Immature natural killer cell (primary cell): Measurements from ENCODE around the gene CRY2. TPM values are rescaled to one million over a fixed set of nuclear protein-coding genes. Genes with fewer than 3 reads are reported as not detected.
A peak's percentile ranks its signal among the peaks of the same experiment; 100 is the strongest.

ENCODE experiments used
- DNase-seq, 3 donors: peaks; one replicate each; pipeline ENCODE4 v3.0.0; 2022; ENCODE audit warnings: mixed read lengths in 1 of 3
- H3K27ac Mint-ChIP-seq, 6 donors: one replicate each; pipeline ENCODE4 v1.8.0; 2020; ENCODE audit warnings: mixed read lengths in 6 of 6, mild to moderate bottlenecking in 5 of 6, inconsistent platforms in 4 of 6, moderate library complexity in 3 of 6
- H3K27me3 Mint-ChIP-seq, 3 donors: one replicate each; pipeline ENCODE4 v1.8.0; 2020 to 2021; ENCODE audit warnings: low read depth in 3 of 3, mild to moderate bottlenecking in 3 of 3, mixed read lengths in 3 of 3, moderate library complexity in 3 of 3, inconsistent platforms in 1 of 3
- H3K36me3 Mint-ChIP-seq, 3 donors: one replicate each; pipeline ENCODE4 v1.8.0; 2020; ENCODE audit warnings: mixed read lengths in 3 of 3, inconsistent platforms in 2 of 3, mild to moderate bottlenecking in 2 of 3
- H3K4me1 Mint-ChIP-seq, 2 donors: one replicate each; pipeline ENCODE4 v1.8.0; 2020; ENCODE audit warnings: inconsistent platforms in 2 of 2, mild to moderate bottlenecking in 2 of 2, mixed read lengths in 2 of 2, moderate library complexity in 1 of 2
- H3K4me3 Mint-ChIP-seq, 5 donors: one replicate each; pipeline ENCODE4 v1.8.0; 2020; ENCODE audit warnings: mild to moderate bottlenecking in 5 of 5, mixed read lengths in 5 of 5, inconsistent platforms in 3 of 5, moderate library complexity in 3 of 5
- H3K9me3 Mint-ChIP-seq, 6 donors: one replicate each; pipeline ENCODE4 v1.8.0; 2020; ENCODE audit warnings: mild to moderate bottlenecking in 6 of 6, mixed read lengths in 6 of 6, inconsistent platforms in 4 of 6, moderate library complexity in 3 of 6
- polyA plus RNA-seq, 3 donors: library from polyadenylated mRNA; unstranded; fragments of 300-500 nt; fragmentation: Illumina TruSeq; gene quantifications; one replicate each; pipeline ENCODE4 v1.2.3, GENCODE V29; 2021

Gene CRY2
- polyA plus RNA-seq, 3 donors from 2014 or later, result 16.5 to 32.7 (median 20.8) TPM

DNA sequence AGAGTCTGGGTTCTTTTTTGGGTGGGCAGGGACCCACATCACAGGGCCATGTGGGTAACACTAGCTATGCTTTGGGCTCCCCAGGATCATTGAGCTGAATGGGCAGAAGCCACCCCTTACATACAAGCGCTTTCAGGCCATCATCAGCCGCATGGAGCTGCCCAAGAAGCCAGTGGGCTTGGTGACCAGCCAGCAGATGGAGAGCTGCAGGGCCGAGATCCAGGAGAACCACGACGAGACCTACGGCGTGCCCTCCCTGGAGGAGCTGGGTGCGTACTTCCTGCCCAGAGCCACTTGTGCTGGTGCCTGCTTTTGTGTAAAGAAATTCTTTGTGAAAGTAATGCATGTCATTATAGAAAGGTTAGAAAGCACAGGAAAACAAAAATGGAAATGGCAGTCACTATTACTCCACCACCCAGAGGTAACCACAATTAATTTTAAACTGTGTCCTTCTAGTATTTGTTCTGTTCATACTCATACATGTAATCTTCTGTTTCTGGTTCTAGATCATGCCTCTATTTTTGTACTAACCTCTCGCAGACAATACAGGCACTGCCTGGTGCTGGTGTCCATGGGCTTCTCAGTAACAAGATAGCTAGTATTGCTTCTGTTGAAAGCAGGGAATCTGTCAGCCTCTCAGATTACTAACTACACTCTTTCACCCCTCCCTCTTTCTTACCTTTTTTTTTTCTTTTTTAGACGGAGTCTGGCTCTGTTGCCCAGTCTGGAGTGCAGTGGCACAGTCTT, 13.7 kb downstream of the CRY2 start:
- no peak for DNase-seq
- H3K9me3 Mint-ChIP-seq, result no peaks in the 10 kb centered on the region
- H3K36me3 Mint-ChIP-seq, result peaks cover 35 to 63% (median 39%) of the 10 kb centered on the region in 3 donors
- H3K27ac Mint-ChIP-seq, result no peak overlapping the region
- peaks cover 0 to 7% of the 10 kb centered on the region in 2 donors for H3K4me1 Mint-ChIP-seq
- no peak overlapping the region for H3K4me3 Mint-ChIP-seq
- H3K27me3 Mint-ChIP-seq, result peaks cover under 1 to 2% (median 2%) of the 10 kb centered on the region in 3 donors

DNA sequence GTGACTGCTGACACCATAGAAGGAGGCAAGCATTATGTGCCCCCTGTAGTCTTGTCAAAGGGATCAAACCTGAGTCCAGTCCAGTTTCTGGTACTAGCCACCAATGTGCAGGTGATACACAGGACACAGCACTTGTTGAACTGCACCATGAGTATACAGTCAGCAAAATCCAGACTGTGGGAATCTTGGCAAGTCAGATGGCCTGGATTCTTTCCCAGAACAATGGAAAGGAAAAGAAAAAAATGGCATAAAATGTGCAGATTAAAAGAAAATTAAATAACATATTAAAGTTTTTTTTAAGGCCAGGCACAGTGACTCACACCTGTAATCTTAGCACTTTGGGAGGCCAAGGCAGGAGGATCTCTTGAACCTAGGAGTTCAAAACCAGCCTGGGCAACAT, 16.8 kb downstream of the CRY2 start:
- DNase-seq, result no peak
- no peaks in the 10 kb centered on the region for H3K4me1 Mint-ChIP-seq
- peaks cover 0 to 1% (median 0%) of the 10 kb centered on the region in 6 donors for H3K9me3 Mint-ChIP-seq
- peaks cover 35 to 67% (median 39%) of the 10 kb centered on the region in 3 donors for H3K36me3 Mint-ChIP-seq
- no peak overlapping the region for H3K4me3 Mint-ChIP-seq
- no peak overlapping the region for H3K27ac Mint-ChIP-seq
- H3K27me3 Mint-ChIP-seq, result peaks cover 2 to 5% (median 2%) of the 10 kb centered on the region in 3 donors

DNA sequence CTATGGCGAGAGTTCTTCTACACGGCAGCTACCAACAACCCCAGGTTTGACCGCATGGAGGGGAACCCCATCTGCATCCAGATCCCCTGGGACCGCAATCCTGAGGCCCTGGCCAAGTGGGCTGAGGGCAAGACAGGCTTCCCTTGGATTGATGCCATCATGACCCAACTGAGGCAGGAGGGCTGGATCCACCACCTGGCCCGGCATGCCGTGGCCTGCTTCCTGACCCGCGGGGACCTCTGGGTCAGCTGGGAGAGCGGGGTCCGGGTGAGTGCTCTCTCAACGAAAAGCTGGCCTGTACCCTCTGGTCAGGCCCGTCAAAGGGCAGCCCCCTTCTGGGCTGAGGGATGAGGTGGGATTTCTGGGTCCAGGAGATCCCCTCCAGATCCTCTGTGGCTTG, 22.3 kb downstream of the CRY2 start:
- H3K27ac Mint-ChIP-seq, result no peak overlapping the region
- no peaks in the 10 kb centered on the region for H3K4me1 Mint-ChIP-seq
- no peak for DNase-seq
- H3K36me3 Mint-ChIP-seq, result peaks cover 16 to 59% (median 27%) of the 10 kb centered on the region in 3 donors
- H3K9me3 Mint-ChIP-seq, result peaks cover 0 to 1% (median 0%) of the 10 kb centered on the region in 6 donors
- H3K4me3 Mint-ChIP-seq, result no peak overlapping the region
- peaks cover 0 to 5% (median 2%) of the 10 kb centered on the region in 3 donors for H3K27me3 Mint-ChIP-seq

DNA sequence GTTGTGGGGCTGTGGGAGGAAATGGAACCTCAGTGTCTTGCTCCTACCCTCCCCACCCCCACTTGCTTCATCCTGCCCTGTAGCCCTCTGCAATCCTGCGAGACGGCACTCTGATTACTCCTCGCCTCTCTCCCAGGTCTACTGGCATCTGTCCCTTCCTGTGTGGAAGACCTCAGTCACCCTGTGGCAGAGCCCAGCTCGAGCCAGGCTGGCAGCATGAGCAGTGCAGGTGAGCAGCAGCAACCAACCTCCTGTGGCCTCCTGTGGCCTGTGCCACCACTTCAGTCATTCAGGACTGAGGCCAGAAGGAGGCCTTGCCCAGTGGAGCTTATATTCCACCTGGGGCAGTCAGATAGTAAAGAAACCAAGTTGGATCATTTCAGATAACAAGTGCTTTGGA, 23.4 kb downstream of the CRY2 start:
- Mint-ChIP-seq H3K27me3 (peaks cover 0 to 5% (median 4%) of the 10 kb centered on the region in 3 donors), H3K4me1 (no peaks in the 10 kb centered on the region), H3K36me3 (peaks cover 19 to 58% (median 27%) of the 10 kb centered on the region in 3 donors), H3K4me3 (no peak overlapping the region), H3K27ac (peak overlapping the region in 1 of 6 donors; percentile 55), H3K9me3 (peaks cover 0 to 1% (median 0%) of the 10 kb centered on the region in 6 donors)
- no peak for DNase-seq

DNA sequence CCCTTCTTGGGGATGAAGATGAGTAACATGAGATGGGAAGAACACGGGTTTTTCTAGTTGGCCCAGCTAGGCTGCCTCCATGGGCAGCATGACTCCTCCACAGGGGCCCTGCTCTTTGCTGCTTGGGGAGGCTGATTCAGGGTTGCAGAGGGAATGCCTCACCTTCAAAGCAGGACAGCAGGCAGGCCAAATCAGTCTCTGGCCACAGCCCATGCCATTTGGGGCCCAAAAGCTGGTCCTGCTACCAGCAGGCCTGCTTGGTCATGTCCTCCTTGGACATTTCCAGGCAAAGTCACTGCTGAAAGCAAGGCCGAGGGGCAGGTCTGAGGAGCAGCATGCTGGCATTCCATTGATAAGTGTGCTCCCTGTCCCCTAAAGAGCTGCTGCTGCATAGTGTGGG, 24.4 kb downstream of the CRY2 start:
- DNase-seq, result no peak
- Mint-ChIP-seq H3K36me3 (peaks cover 15 to 54% (median 28%) of the 10 kb centered on the region in 3 donors), H3K27ac (peak overlapping the region in 1 of 6 donors; percentile 32), H3K4me3 (no peak overlapping the region), H3K4me1 (no peaks in the 10 kb centered on the region), H3K27me3 (peaks cover 0 to 2% (median under 1%) of the 10 kb centered on the region in 3 donors), H3K9me3 (no peaks in the 10 kb centered on the region)

DNA sequence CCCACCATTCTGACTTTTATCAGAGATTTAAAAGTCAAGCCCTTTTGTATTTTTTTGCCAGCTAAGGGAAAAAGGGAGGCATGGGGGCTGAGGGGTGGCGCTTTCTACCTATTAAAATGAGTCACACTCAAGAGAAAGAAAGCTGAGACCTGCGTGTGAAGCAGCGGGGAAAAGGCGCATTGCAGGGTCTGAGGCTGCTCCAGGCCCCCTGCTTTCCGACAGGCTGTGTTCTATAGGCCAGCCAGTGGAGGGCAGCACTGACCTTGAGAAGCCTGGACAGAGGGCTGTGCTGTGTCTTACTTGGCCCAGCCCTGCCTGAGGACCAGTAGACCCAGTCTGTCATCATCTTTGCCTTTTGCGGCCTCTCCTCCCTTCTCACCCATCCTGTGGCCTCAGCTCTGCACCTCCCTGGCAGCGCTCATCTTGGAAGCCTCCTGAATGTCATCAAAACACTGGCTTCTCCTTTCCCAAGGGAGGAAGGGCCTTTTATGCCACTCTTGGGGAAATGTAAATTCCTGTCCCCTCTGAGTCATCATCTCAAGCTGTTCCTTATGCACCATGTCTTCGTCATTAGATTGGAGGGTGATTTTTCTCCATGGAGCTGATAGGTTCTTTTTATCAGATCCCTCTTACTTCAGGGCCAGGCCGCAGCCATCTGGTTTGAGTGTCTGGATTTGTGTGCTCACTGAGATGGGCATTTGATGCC, 25.5 kb downstream of the CRY2 start:
- peak overlapping the region in 1 of 6 donors; percentile 35 for H3K27ac Mint-ChIP-seq
- no peak overlapping the region for H3K4me3 Mint-ChIP-seq
- H3K27me3 Mint-ChIP-seq, result peaks cover 0 to 2% (median 2%) of the 10 kb centered on the region in 3 donors
- H3K9me3 Mint-ChIP-seq, result no peaks in the 10 kb centered on the region
- H3K4me1 Mint-ChIP-seq, result no peaks in the 10 kb centered on the region
- peak; percentile 19 to 22 (median 21) for DNase-seq
- H3K36me3 Mint-ChIP-seq, result peaks cover 23 to 51% (median 33%) of the 10 kb centered on the region in 3 donors

DNA sequence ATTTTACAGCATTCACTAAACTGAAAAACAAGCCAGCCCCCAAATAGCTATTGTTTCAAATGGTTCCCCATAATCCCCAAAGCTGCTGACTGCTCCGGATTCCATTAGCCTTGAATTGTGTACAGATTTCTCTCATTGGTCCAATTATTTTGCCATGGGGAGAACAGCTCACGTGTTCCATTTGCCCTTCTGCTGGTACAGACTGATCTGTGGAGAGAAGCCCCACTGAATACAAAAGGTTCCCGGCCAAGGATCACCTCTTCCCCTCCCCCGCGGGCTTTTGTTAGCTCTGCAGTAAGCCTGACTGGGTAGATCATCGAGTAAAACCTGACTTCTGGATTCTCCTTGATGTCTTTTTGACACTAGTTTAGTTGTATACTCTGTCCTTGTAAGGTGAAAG, 29.1 kb downstream of the CRY2 start:
- peaks cover 0 to 2% (median 2%) of the 10 kb centered on the region in 3 donors for H3K27me3 Mint-ChIP-seq
- DNase-seq, result no peak
- peaks cover 38 to 55% (median 44%) of the 10 kb centered on the region in 3 donors for H3K36me3 Mint-ChIP-seq
- H3K9me3 Mint-ChIP-seq, result no peaks in the 10 kb centered on the region
- no peak overlapping the region for H3K27ac Mint-ChIP-seq
- H3K4me1 Mint-ChIP-seq, result no peaks in the 10 kb centered on the region
- no peak overlapping the region for H3K4me3 Mint-ChIP-seq

DNA sequence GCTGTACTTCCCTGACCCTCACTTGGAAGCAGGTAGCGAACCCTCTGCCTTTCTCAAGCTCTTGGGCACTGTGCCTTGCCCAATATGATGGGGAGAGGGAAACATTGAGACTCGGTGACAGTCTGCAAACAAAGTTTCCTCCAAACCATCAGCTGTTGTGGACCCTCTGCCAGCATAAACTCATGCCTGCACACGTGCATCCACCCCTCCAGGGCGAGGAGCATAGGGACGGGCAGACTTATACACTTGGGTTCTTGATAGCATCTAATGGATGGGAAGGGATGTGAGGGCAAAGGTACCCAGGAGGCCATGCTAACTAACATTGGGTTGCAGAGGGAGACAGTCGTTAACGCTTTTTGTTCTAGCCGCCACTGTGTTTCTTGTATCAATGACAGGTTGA, 29.9 kb downstream of the CRY2 start:
- Mint-ChIP-seq H3K36me3 (peaks cover 42 to 55% (median 48%) of the 10 kb centered on the region in 3 donors), H3K4me3 (no peak overlapping the region), H3K9me3 (no peaks in the 10 kb centered on the region), H3K27ac (no peak overlapping the region), H3K4me1 (no peaks in the 10 kb centered on the region), H3K27me3 (peaks cover 0 to 2% (median 2%) of the 10 kb centered on the region in 3 donors)
- DNase-seq, result no peak

DNA sequence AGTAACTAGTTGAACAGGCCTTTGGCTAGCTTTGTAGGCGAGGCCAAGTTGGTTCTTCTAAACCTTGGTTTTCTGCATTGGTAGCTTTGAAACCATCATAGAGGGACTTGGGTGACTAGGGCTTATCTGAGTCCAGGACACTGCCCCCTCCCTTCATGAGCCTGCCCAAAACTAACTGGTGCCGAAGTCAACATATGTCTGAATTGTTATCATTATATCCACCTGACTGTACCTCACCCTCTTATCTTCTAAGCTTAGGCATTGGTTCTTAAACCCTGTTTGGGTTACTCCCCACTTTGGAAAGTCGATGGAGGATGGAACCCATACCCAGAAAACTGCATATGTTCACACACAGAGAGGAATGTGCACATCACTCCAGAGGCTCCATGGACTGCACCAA, 30.6 kb downstream of the CRY2 start:
- no peaks in the 10 kb centered on the region for H3K4me1 Mint-ChIP-seq
- no peaks in the 10 kb centered on the region for H3K9me3 Mint-ChIP-seq
- DNase-seq, result no peak
- H3K27ac Mint-ChIP-seq, result no peak overlapping the region
- no peak overlapping the region for H3K4me3 Mint-ChIP-seq
- peaks cover 0 to 2% (median 2%) of the 10 kb centered on the region in 3 donors for H3K27me3 Mint-ChIP-seq
- H3K36me3 Mint-ChIP-seq, result peaks cover 46 to 53% (median 50%) of the 10 kb centered on the region in 3 donors

DNA sequence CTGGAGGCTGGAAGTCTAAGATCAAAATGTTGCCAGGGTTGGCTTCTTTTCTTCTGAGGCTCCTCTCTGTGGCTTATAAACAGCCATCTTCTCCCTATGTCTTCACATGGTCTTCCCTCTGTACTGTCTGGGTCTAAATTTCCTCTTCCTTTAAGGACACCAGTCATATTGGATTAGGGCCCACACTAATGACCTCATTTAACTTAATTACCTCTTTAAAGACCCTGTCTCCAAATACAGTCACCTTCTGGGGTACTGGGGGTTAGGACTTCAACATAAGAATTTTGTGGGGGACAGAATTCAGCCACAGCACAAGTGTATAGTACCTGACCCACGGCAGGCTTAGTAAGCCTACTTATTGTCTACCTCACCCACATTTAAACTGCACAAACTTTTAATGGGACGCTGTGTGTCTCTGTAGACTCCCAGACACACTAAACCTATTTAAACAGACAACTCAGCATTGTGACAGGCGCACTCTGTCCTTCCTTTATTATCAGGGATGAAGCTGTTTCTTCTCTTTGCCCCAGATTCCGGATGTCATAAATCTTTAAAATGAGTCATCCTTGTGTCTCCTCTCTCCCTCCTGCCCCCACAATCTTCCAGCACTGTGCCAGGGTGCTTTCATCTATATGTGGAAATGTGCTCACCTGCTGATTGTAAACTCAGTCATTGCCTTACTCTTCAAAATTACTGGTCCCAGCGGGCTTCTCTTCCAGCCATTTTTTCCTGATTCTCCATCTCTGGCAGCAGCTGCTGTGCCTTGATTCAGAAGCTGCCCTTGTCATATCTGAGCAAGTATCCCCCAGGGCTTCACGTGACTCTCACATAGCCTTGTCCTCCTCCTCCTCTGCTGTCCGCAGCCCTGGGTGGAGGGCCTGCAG, 32.8 kb downstream of the CRY2 start:
- Mint-ChIP-seq H3K27ac (peak overlapping the region in 1 of 6 donors; percentile 45), H3K27me3 (peaks cover 0 to 8% (median 7%) of the 10 kb centered on the region in 3 donors), H3K4me3 (no peak overlapping the region), H3K4me1 (peaks cover 6 to 9% of the 10 kb centered on the region in 2 donors), H3K36me3 (peaks cover 39 to 46% (median 44%) of the 10 kb centered on the region in 3 donors), H3K9me3 (no peaks in the 10 kb centered on the region)
- no peak for DNase-seq

DNA sequence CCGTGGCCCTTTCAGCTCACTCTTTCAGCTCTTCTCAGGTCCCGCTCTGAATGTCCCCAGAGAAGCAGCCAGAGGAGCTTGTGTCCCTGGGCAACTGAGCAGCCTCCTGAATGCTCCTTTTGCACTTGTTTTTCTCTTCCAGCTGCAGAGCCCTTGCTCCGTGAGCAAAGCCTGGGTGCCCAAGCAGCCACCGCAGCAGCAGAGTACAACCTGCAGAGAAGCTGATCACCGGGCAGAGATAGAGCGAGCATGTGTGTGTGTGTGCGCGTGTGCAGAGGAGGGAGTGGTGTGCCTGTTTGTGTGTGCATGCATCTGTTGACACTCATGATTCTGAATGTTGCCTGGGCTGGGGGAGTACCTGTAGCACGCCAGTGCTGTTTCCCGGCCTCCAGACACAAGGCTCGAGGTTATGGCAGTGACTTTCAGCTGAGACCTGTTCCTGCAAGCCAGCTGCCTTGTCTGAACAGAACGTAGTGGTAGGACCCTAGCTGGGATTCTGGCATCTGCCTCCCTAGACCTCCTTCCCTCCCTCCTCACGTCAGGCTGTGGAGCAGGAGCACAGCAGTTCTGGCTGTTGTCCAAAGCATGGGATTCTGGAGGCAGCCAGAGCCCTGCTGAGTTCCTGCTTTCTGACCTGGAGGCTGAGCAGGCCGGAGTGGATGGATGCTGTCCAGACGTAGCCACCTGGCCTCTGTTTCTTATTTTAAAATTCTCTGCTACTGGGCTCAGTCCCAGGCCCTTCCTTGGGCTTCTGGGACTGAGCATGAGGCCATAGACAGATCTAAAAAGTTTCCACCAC, 33.7 kb downstream of the CRY2 start:
- peaks cover 9 to 13% of the 10 kb centered on the region in 2 donors for H3K4me1 Mint-ChIP-seq
- no peak overlapping the region for H3K4me3 Mint-ChIP-seq
- peaks cover 0 to 11% (median 8%) of the 10 kb centered on the region in 3 donors for H3K27me3 Mint-ChIP-seq
- peaks cover 36 to 44% (median 39%) of the 10 kb centered on the region in 3 donors for H3K36me3 Mint-ChIP-seq
- H3K9me3 Mint-ChIP-seq, result no peaks in the 10 kb centered on the region
- no peak for DNase-seq
- H3K27ac Mint-ChIP-seq, result no peak overlapping the region

DNA sequence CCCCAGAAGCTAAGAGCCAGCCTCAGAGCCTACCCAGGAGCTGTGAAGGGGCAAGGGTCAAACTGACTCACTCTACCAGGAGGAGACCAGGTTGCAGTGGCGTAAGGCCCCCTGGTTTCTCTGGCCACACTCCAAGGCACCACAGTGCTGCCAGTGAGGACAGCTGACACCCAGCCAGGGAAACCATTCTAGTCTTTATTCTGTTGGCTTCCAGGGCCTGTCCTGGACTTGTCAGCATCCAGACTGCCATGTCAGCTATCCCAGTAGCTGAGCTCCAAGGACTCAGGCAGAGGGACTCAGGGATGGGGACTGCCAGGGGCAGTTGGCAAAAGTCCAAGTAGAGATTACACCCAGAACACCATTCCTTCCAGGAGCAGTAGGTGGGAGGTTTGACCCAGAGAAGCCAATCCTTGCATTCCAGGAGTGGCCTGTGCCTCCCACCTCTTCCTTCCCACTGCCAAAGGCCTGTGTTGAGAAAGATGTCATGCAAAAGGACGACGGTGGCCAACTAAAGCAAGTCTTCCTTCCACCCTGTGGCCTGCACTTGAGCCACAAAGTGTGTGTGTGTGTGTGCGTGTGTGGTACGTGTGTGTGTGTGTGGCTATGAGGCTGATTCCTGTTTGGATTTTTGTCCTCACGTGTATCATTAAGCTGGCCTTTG, 34.6 kb downstream of the CRY2 start:
- no peak overlapping the region for H3K27ac Mint-ChIP-seq
- peaks cover 9 to 13% of the 10 kb centered on the region in 2 donors for H3K4me1 Mint-ChIP-seq
- DNase-seq, result no peak
- no peaks in the 10 kb centered on the region for H3K9me3 Mint-ChIP-seq
- H3K27me3 Mint-ChIP-seq, result peaks cover 0 to 11% (median 8%) of the 10 kb centered on the region in 3 donors
- no peak overlapping the region for H3K4me3 Mint-ChIP-seq
- H3K36me3 Mint-ChIP-seq, result peaks cover 32 to 36% (median 35%) of the 10 kb centered on the region in 3 donors
